Measurements from ENCODE around the gene IL10RB.
A peak's percentile ranks its signal among the peaks of the same experiment; 100 is the strongest.

Gene IL10RB

DNA sequence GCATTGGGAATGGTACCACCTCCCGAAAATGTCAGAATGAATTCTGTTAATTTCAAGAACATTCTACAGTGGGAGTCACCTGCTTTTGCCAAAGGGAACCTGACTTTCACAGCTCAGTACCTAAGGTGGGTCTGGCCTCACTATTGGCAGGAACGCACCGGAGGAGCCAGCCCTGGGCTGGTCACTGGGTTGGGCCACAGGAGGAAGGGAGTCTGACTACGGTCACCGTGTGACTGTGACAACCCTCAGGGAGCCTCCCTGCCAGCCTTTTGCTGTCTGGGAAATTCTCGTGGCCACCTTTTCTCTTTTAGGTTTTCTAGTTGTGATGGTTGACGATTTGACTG is 2.2 kb downstream of the IL10RB start:
- DNase-seq: no peak

DNA sequence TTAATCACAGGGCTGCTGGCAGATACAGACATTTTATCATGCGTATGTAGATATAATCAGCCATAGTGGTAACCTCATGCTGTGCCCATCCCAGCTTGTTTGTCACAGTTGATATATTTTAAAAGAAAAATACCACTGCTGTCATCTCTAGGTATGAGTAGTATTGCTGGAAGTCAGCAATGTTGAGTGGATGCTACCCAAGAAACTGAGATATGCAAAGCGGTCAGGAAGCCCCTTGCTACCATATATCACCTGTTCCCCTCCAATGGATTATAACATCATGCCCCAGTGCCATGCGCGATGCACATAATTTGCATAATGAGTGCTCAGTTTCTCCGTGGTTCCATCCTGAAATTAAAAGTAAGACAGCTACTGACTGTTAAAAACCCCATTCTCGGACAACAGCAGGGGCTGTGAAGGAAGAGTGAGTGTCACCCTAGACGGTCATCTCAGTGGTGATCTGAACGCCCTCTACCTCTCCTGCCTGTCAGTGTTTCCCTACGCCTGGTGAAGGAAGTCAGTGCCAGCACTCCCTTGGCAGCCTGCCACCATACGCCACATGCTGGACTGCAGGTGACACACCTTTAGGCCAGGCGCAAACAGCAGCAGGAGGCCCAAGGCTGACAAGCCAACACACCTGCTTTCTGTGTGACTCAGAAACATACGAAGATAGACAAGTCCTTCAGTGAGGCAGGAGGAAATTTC is 2.7 kb downstream of the IL10RB start:
- no peak for DNase-seq

DNA sequence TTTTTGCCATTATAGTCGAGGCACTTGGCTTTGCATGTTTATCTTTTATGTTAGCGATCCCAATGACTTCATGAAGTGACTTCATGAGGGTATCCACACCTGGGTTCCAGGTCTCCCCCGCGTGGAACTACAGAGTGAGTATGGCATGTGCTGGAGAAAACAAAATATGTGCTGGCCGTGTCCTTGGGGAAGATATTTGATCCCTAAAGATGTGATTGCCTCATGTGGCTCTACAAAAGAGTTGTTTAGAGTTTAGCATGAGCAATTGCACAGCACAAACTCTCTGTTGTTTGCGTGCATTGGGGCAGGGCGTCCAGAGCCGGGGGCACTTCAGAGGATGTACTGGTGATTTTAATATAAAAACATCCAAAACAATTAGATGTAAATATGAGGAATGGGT is 4.8 kb downstream of the IL10RB start:
- no peak for DNase-seq

DNA sequence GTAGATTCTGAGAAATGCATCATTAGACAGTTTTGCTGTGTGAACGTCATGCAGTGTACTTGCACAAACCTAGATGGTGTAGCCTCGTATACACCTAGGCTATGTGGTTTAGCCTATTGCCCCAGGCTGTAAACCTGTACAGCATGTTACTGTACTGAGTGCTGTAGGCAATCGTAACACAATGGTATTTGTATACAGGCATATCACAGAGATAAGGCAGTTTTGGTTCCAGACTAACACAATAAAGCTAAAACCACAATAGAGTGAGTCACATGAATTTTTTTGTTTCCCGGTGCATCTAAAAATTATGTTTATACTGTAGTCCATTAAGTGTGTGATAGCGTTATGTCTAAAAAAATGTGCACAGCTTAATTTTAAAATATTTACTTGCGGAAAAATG is 6.9 kb downstream of the IL10RB start:
- DNase-seq: no peak

DNA sequence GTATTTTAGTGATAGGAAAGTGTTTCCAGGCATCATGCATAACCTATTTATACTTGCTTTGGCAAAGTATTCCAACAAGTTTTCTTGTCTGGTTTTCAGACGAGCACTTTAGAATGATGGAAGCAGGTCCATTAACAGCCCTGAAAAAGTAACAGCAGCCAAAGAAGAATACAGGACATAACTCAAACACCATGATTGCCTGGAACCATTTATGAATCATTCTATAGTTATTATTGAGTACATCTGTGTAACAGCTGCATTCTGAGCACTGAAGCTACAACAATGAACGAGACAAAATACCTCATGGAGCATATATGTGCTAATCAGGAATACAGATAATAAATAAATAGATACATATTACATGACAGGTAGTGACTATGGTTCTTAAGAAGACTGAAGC is 12.6 kb downstream of the IL10RB start:
- no peak for DNase-seq

DNA sequence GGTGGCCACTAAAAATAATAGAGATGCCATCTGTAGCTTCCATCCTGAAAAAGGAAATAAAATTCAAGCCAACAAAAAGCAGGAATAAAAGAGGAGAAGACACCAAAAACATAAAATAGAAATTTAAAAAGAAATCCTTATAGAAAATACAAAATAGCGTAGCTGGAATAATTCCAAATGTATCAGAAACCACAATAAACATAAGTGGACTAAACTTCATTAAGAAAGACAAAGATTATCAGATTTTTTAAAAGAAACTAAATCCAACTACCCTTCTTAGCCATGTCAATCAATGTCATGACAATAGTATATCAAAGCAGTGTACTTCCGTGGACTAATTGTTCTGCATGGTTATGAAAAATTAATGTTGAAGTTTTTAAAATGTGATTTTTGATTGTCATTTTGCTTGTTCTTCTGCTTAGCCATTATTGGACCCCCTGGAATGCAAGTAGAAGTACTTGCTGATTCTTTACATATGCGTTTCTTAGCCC is 13.2 kb downstream of the IL10RB start:
- no peak for DNase-seq

DNA sequence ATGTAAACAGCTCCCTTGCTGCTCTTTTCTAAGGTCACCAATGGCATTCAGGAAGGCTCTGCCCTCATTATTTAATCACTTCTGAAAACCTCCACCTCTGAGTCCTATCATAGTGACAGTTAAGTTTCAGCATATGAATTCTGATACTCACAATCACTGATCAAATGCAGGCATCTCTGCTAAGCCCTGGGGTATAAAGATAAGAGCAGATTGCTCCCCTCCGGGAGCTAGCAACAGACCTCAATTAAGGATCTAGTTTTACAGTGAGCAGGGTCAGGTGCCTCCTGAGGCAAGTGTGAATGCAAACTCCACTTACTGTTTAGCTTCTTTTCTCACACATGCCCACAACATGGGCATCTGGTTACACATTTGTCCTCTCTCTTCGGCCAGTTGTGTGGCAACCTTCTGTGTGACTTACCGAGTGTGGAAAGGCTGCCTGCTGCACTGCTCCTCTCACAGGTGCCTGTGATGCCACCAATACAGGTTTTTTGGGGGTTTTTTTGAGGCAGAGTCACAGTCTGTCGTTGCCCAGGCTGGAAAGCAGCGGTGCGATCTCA is 15.0 kb downstream of the IL10RB start:
- DNase-seq: peak; percentile 38

DNA sequence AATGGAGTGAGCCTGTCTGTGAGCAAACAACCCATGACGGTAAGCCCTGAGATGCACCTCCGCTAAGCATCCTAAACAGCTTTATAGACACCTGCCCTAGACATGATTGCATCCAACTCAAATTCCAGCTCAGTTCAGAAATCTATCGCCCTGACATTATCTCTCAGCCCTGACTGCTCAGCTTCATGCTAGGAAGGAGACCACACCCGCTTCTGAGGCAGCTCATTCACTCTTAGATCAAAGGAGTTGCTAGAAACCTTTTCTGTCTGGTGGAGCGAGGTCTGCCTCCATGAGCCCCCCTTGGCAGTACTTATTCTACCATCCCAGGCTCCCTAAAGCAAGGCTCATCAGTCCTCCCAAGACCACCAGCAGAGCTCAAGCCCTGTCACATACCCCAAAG is 17.0 kb downstream of the IL10RB start:
- DNase-seq: no peak

DNA sequence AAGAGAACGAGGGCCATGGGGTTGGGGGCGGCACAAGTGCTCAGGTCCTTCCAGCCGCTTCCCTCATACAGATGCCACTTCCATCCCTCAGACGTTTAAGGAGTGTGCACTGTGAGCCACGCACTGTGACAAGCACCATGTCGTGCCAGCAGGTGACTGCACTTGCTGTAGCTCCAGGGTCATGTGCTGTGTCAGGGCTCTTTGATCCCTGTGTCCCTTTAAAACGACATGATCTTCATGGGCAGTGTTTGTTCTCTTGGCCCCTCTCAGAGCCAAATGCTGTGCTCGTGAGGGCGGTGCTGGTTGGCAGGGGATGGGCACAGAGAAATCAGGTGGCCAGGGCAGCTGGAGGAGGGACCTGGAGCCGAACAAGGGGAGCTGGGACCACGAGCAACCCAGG is 19.9 kb downstream of the IL10RB start:
- no peak for DNase-seq

DNA sequence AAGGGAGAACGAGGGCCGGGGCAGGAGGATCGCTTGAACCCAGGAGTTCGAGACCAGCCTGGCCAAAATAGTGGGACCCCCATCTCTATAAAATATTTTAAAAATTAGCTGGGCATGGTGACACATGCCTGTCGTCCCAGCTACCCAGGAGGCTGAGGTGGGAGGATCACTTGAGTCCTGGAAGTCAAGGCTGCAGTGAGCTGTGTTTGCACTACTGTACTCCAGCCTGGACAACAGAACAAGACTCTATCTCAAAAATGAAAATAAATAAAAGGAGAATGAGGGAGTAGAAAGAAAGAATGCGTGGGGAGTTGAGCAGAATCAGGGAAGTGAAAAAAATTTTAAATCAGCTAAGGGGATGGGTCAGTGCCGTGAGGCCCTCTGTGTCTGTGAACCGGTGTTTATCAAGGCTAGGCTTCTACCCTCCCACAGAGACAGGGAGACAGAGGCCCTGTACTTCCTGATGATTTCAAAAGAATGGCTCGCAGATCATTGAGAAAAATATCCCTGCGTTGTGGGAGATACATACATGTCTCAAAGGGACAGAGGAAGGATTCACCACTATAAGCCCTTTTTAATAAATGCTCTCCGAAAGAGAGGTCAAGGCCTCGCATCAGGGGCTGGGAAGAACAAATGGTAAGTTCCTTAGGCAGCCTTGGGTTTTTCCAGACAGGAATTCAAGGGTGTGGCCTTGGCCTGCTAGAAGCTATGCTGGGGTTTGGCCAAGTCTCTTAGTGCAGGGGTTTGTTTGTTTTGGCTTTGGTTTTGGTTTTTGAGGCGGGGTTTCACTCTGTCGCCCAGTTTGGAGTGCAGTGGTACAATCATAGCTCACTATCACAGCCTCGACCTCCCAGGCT is 20.7 kb downstream of the IL10RB start:
- no peak for DNase-seq

DNA sequence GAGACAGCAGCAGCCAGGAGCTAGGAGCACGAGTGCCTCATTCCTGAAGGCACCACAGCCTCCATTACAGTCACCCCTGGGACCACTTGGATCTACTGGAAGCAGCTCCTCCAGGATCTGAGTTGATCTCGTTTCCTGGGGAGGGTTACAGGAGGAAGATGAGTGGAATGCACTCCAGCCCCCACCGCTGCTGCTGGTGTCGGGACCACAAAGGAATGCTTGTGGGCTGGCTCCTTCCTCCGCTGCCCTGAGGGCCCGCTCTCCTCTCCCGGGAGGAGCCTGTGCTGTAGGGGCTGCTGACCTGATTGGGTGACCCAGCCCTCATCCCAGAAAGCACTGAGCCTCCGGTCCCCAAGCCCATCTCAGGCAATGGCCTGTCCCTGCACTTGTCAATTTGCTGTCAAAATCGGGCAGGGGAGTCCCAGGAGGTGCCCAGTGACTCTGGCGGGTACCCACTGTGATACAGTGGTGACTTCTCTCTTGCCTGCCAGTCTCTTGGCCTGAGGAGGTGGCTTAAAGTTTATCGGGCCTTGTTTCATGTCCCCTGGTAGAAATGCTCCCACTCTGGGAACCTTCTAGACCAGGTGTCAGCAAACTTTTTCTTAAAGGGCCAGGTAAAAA is 23.1 kb downstream of the IL10RB start:
- DNase-seq: no peak

DNA sequence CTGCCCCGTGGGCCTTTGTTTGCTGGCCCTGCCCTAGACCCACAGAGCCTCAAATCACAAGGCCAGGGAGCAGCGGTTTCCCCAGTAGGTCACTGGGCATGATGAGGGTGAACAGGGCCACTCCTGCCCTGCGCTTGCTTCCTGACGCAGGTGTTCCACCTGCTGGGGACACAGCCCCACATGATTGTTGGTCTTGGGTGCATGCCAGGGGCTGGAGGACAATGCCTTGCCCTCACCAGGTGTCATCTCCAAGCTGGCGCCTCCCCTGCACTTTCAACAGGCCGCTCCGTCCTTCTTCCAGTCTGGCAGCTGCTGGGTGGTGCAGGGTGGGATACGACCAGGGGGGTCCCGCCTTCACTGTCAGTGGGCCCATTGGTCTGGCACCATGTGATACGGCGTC is 24.3 kb downstream of the IL10RB start:
- no peak for DNase-seq

DNA sequence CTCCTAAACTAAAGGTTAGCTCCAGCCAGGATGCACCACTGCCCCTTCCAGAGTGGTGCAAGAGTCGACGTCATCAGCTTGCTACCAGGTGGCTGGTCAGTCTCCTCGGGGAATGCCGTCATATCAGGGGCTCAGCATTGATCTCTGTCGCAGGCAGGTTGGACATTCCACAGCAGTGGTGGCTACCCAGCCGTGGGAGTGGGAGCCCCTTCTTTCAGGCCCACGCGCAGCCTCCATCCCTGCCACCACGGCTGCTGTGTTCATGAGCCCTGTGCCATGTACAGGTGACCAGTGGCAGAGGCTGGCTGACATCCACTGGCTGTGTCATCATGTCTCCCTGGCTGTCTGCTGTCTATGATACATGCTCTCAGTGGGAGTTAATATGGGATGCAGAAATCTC is 25.5 kb downstream of the IL10RB start:
- no peak for DNase-seq

DNA sequence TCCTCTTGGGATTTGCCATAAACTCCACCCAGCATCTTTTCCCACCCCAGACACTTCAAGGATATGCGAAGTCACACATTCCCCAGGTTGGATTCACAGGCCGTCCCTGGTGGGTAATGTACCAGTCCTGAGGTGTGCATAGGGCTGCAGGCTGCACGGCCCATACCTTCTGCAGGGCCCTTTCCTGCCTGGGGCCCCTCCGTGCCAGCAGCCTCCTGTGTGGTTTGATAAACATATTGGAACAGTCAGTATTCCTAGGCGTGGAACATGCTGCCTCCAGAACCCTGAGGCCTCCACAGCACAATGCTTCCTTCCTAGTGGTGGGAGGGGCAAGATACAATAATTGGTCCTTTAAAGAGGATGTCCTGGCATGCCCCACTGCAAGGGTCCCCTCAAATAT is 26.6 kb downstream of the IL10RB start:
- DNase-seq: no peak

DNA sequence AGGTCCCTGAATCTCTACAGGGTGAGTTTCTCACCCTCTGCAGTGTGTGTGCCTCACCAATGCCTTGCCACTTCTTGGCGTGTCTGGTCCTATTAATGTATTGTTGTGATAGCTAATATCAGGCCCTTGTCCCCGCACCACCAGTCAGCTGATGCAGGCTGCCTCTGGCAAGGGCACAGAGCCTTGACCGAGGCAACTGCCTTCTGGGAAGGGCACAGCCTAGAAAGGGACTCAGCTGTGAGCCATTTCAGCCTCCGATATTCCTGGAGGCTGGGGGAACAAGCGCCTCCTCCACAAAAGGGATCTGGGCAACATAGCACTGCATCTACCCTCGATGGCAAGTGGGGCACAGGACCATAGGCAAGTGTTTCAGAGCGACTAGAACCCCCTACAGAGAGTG is 27.0 kb downstream of the IL10RB start:
- DNase-seq: no peak

DNA sequence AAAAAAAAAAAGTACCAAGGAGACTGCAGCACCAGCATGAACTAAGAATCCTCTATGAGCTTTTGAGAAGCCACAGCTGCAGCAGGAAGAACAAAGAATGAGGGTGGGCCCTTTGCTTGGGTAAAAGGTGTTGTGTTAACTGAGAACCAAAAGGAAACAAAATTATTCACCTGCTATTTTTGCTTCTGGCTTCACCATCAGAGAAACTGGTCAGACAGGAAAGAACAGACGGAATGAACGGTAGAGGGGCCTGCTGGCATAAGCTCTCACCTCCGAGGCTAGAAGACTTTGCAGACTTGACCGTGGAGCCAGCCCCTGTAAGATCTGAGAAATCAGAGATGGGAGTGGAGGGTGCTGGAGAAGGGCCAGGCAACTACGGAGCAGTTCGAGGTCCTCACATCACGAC is 27.6 kb downstream of the IL10RB start:
- DNase-seq: no peak

DNA sequence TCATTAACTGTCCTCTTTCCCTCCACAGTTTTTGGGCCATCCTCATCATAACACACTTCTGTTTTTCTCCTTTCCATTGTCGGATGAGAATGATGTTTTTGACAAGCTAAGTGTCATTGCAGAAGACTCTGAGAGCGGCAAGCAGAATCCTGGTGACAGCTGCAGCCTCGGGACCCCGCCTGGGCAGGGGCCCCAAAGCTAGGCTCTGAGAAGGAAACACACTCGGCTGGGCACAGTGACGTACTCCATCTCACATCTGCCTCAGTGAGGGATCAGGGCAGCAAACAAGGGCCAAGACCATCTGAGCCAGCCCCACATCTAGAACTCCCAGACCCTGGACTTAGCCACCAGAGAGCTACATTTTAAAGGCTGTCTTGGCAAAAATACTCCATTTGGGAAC is 30.0 kb downstream of the IL10RB start:
- DNase-seq: no peak

DNA sequence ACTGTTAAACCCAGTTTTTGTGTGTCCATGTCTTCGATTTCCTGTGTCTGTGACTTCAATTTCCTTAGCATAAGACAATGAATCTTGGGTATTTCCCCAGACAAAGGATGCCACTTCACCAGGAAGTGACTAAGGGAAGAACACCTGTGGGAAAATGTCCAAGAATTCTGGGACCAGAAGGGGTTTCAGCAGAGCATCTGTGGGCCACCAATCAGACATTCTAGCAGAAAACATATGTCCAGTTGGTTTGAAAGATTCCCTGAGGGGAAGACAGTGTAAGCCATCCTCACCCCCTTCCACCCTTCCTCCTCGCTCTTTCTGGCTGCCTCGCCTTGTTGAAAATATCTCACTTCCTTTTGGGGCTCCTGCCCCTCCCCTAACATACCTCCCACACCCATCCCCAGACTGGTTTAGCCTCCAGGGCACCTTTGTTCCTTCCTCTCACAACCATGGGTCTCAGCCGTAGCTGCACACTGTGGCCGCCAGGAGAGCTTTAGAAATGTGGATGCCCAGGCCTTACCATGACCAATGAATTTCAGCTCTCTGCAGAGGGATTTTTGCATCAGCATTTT is 33.1 kb downstream of the IL10RB start:
- no peak for DNase-seq

DNA sequence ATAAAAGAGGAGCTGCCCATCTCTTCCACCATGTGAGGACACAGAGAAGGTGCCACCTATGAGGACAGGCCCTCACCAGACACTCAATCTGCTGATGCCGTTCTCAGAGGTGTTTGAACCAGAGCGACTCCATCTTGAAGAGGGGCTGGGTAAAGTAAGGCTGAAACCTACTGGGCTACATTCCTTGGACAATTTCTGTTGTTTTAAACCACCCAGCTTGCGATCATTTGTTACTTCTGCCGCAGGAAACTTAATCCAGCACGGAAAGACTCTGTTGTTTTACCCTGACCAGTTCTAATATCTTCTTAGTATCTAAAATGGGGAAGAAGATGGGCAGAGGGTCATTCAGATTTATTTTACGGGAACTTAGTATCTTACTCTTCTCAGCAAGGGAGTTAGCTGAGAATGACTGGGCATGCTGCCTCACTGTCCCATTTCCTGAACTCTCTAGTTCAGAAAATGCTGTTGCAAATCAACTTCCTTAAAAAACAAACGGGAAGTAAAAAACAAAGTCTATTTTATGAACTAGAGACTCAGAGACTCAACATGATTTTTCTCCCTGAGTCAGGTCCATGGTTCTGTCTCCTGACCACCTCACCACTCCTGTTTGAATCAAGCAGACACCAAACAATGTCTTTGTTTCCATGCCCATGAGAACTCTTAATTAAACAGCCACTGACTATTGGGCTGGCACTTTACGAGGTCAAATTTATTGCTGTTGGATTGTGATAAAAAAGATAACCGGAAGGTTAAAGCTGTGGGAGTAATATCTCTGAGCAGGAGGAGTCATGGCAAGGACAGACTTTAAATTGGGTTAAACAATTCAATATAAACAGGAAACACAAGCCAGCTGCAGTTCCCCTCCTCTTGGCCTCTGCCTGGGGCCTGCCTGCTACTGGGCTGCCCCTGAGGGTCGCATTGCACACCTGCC is 34.8 kb downstream of the IL10RB start:
- peak; percentile 92 for DNase-seq

DNA sequence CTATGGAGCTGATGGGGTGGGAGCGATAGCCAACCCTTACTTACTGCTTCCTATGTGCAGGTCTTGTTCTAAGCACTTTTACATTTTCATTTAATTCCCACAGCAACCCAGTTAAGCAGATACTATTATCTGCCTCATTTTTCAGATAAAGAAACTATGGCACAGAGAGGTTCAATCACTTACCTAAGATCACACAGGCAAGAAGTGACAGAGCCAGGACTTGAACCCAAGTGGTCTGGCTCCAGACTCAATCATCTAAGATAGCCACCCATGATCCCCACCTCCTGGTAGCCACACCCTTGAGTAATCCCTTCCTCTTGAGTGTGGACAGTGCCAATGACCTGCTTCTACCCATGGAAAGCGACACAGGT is 35.5 kb downstream of the IL10RB start:
- DNase-seq: no peak

DNA sequence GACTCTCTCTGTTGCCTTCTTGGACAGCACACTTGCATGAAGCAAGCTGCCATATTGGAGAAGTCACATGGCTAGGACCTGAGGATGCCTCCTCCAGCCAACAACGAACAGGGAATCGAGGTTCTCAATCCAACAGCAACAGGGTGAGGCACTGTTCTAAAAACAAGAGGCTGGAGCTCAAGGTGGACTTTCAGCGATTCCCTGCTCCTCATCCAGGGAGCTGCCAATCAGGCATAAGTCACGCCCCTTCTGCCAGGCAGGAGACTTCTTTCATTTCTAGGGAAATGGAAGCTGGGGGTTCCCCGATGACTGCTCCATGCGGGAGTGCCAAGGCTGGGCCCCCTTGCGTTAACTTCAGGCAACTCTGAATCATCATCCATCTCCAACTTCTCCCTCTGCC is 35.9 kb downstream of the IL10RB start:
- DNase-seq: no peak

DNA sequence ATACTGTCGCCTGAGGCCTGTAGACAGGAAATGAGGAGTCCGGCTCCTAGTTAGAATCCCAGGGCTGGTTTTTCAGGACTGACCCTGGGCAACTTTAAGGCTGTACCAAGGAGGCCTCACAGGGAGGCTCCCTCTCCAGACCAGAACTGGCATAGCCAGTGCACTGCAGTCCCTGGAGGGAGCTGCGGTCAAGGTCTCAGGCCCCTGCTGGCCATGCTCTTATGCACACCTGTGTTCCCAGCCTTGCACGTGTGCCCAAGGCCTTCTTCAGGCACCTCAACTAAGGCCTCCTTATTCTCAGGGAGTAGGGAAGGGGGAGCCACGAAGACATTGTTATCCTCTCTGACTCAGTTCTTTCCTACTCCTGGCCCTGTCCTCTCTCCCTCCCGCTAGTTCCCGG is 36.6 kb downstream of the IL10RB start:
- DNase-seq: no peak

DNA sequence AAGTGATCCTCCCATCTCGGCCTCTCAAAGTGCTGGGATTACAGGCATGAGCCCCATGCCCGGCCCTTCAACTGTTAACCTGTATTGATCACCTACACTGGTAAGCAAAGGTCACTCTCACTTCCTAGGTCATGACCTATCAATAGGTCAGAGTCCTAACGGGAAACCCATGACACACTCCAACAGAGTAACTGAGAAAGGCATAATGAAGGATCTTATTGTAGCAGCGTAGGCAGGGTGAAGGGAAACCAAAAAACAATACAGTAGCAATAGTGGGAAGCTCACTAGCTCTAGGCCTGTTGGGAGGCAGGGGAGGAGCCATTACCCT is 39.1 kb downstream of the IL10RB start:
- no peak for DNase-seq
